GM12878 (cell line): ENCODE measurements around the gene PRPF31. TPM values are rescaled to one million over a fixed set of nuclear protein-coding genes. Genes with fewer than 3 reads are reported as not detected.
A peak's percentile ranks its signal among the peaks of the same experiment; 100 is the strongest.

Experiments
- ATF2 ChIP-seq: IDR thresholded peaks from 2 replicates; pipeline ENCODE4 v1.6.1; 2012; ENCODE audit warnings: low read length, inconsistent platforms
- BCL11A ChIP-seq: IDR thresholded peaks from 2 replicates; pipeline ENCODE4 v1.6.1; 2011; ENCODE audit warnings: low read depth, low read length
- BCLAF1 ChIP-seq: fragments of 450-650 bp; IDR thresholded peaks from 2 replicates; pipeline ENCODE4 v1.6.1; 2017; ENCODE audit warnings: antibody characterized with exemption, mild to moderate bottlenecking, moderate library complexity
- FOXK2 ChIP-seq: fragments of 450-650 bp; IDR thresholded peaks from 2 replicates; pipeline ENCODE4 v1.6.1; 2017; ENCODE audit warnings: mild to moderate bottlenecking, moderate library complexity
- IRF3 ChIP-seq: fragments of 450-650 bp; IDR thresholded peaks from 2 replicates; pipeline ENCODE4 v1.6.1; 2014; ENCODE audit warnings: mild to moderate bottlenecking
- MYC ChIP-seq: IDR thresholded peaks from 2 replicates; pipeline ENCODE4 v1.6.1; 2011; ENCODE audit warnings: mild to moderate bottlenecking, low read length, moderate library complexity, inconsistent platforms; ENCODE audit not compliant: insufficient read depth, insufficient replicate concordance, insufficient read length, severe bottlenecking
- NFIC ChIP-seq: IDR thresholded peaks from 2 replicates; pipeline ENCODE4 v1.6.1; 2012; ENCODE audit warnings: low read depth, mild to moderate bottlenecking, inconsistent platforms, low read length, moderate library complexity
- NKRF ChIP-seq: fragments of 450-650 bp; conservative IDR thresholded peaks from 2 replicates; pipeline ENCODE4 v1.6.1; 2017; ENCODE audit warnings: mild to moderate bottlenecking, moderate library complexity
- PAX5 ChIP-seq: IDR thresholded peaks from 2 replicates; pipeline ENCODE4 v1.6.1; 2011; ENCODE audit warnings: low read depth, low read length, borderline replicate concordance
- POLR2AphosphoS5 ChIP-seq: IDR thresholded peaks from 2 replicates; pipeline ENCODE4 v1.6.1; 2011; ENCODE audit warnings: mild to moderate bottlenecking, low read length, inconsistent platforms
- RB1 ChIP-seq: fragments of 450-650 bp; formaldehyde crosslinking; IDR thresholded peaks from 2 replicates; pipeline ENCODE4 v1.6.1; 2017; ENCODE audit warnings: mild to moderate bottlenecking, borderline replicate concordance
- RELB ChIP-seq: fragments of 450-650 bp; IDR thresholded peaks from 2 replicates; pipeline ENCODE4 v1.6.1; 2017; ENCODE audit warnings: low read depth, mild to moderate bottlenecking, moderate library complexity
- SMAD5 ChIP-seq: IDR thresholded peaks from 2 replicates; pipeline ENCODE4 v1.6.1; 2016; ENCODE audit warnings: antibody characterized with exemption, low read depth
- SPI1 ChIP-seq: IDR thresholded peaks from 2 replicates; pipeline ENCODE4 v1.6.1; 2011; ENCODE audit warnings: low read depth, mild to moderate bottlenecking, low read length, moderate library complexity, borderline replicate concordance; ENCODE audit not compliant: insufficient read depth
- SRF ChIP-seq, 2 experiments: IDR thresholded peaks; 2 replicates each; pipeline ENCODE4 v1.6.1; 2011; ENCODE audit warnings: low read depth in 2 of 2, low read length in 2 of 2, mild to moderate bottlenecking in 1 of 2, moderate library complexity in 1 of 2
- SUPT20H ChIP-seq: IDR thresholded peaks from 2 replicates; pipeline ENCODE4 v1.6.1; 2011; ENCODE audit warnings: low read depth, mild to moderate bottlenecking, low read length, moderate library complexity, borderline replicate concordance; ENCODE audit not compliant: control insufficient read depth
- TBL1XR1 ChIP-seq: IDR thresholded peaks from 2 replicates; pipeline ENCODE4 v1.6.1; 2012; ENCODE audit warnings: low read depth, low read length, improper control_type of control experiment
- TCF12 ChIP-seq: IDR thresholded peaks from 2 replicates; pipeline ENCODE4 v1.6.1; 2011; ENCODE audit warnings: low read depth, mild to moderate bottlenecking, low read length
- WRNIP1 ChIP-seq: IDR thresholded peaks from 2 replicates; pipeline ENCODE4 v1.6.1; 2011; ENCODE audit warnings: low read depth, low read length, improper control_type of control experiment, borderline replicate concordance
- YY1 ChIP-seq: IDR thresholded peaks from 2 replicates; pipeline ENCODE4 v1.6.1; 2011; ENCODE audit warnings: low read depth, mild to moderate bottlenecking, low read length
- polyA plus RNA-seq, 11 experiments: library from polyadenylated mRNA; depleted of rRNA in 4 of 11; unstranded in 6 of 11; stranded (reverse) in 5 of 11; fragments of >200 nt; fragmentation: Nextera tagmentation in 4 of 11; fragmentation: Illumina TruSeq in 1 of 11; extraction: Ambion mirVana in 4 of 11; extraction: Trizol in 1 of 11; gene quantifications; 1 replicate in 1 of 11; 2 replicates in 10 of 11; pipeline versions ENCODE4 v1.2.1 to v1.2.3, GENCODE V29; 2011 to 2016; ENCODE audit warnings: inconsistent platforms in 2 of 11, missing spikeins in 2 of 11, low read depth in 1 of 11
- total RNA-seq, 4 experiments: library from RNA; depleted of rRNA in 3 of 4; stranded (reverse); fragments of >200 nt in 3 of 4; fragmentation: Illumina TruSeq in 1 of 4; extraction: Trizol in 1 of 4; gene quantifications; 2 replicates each; pipeline versions ENCODE4 v1.2.1 to v1.2.3, GENCODE V29; 2013 to 2021

The PRPF31 gene
- total and polyA plus RNA-seq, 10 of the 15 experiments (the other 5 are each of a cell fraction or from before 2014, with no cell fraction given): 2.7 to 170 (median 69.7) TPM

GRCh38 chr19:54159352-54160181 is 44.0 kb downstream of the PRPF31 start, which contains the start of gene LENG1 (continued):
- TF ChIP-seq POLR2AphosphoS5 (peak; percentile 90), NKRF (peak; percentile 99), NFIC (no peak), TBL1XR1 (0 out of 2 replicates have a peak, but pooled peaks have one; percentile 25), FOXK2 (peak; percentile 62), WRNIP1 (no peak), ATF2 (no peak), SRF (IDR thresholded peaks at IDR 0.05; ENCODE audit: low read depth in 2 of 2, low read length in 2 of 2) (no peak), RELB (no peak), SUPT20H (no peak), IRF3 (peak; percentile 97), RB1 (peak; percentile 68; the same call in 1 of the 2 replicates), TCF12 (0 out of 2 replicates have a peak, but pooled peaks have one; percentile 18), SMAD5 (peak; percentile 67; the same call in 1 of the 2 replicates), PAX5 (no peak), SPI1 (no peak), BCLAF1 (no peak), MYC (no peak), BCL11A (no peak), YY1 (peak; percentile 91)
